ENCODE data around the gene BACE1. TPM values are rescaled to one million over a fixed set of nuclear protein-coding genes. Genes with fewer than 3 reads are reported as not detected.

BACE1 gene
- total RNA-seq, 1 experiment from 2014 or later: 13.7 TPM

DNA sequence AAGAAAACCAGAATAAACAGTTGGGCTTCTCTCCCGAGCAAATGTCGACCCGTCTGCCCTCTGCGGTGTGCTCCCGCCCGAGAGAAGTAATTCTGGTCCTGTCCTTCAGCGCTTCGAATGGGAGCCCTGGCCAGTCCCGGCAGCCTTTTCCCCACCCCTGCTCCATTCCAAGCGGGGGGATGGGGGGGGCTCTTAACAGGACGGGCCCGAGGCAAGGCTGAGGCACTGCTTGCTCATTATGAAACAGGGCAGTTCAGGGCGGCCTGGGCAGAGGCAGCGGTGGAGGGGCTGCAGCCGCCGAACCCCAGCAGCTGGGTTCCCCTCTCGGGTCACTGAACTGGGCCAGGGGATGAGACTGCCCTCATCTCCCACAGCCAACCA, 15.8 kb downstream of the BACE1 start:
- BruUV-seq (replicated peaks): no TSS peak
- no peaks in the 10 kb centered on the region for H3K27me3 ChIP-seq (replicated peaks; ENCODE audit: insufficient read depth, low read depth, low read length, poor library complexity)
- peaks cover 8% of the 10 kb centered on the region for H3K4me1 ChIP-seq (ENCODE audit: insufficient read depth, low read length, poor library complexity, severe bottlenecking)
- peak overlapping the region; percentile 5 for H3K27ac ChIP-seq (ENCODE audit: low read depth, low read length, poor library complexity, severe bottlenecking)
- CTCF ChIA-PET: no interaction called here
- no peak for DNase-seq (ENCODE audit: low spot score)
- POLR2A ChIA-PET (ENCODE audit: low non-redundant PET): no interaction called here
- intact Hi-C loops (cut with micrococcal nuclease; ENCODE audit: unreplicated experiment): no loop called here
- no peak for TF ChIP-seq EZH2 (IDR thresholded peaks at IDR 0.05; ENCODE audit: borderline replicate concordance, low read depth, low read length, poor library complexity, severe bottlenecking)
- TF ChIP-seq, protein P1, sequence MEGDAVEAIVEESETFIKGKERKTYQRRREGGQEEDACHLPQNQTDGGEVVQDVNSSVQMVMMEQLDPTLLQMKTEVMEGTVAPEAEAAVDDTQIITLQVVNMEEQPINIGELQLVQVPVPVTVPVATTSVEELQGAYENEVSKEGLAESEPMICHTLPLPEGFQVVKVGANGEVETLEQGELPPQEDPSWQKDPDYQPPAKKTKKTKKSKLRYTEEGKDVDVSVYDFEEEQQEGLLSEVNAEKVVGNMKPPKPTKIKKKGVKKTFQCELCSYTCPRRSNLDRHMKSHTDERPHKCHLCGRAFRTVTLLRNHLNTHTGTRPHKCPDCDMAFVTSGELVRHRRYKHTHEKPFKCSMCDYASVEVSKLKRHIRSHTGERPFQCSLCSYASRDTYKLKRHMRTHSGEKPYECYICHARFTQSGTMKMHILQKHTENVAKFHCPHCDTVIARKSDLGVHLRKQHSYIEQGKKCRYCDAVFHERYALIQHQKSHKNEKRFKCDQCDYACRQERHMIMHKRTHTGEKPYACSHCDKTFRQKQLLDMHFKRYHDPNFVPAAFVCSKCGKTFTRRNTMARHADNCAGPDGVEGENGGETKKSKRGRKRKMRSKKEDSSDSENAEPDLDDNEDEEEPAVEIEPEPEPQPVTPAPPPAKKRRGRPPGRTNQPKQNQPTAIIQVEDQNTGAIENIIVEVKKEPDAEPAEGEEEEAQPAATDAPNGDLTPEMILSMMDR (conservative IDR thresholded peaks at IDR 0.05; ENCODE audit: low read depth, low read length): no peak
- H3K4me3 ChIP-seq (ENCODE audit: low read depth, low read length, poor library complexity, severe bottlenecking): no peak overlapping the region
- H3K36me3 ChIP-seq (ENCODE audit: insufficient read depth, low read length, poor library complexity, severe bottlenecking): no peaks in the 10 kb centered on the region
- no peaks in the 10 kb centered on the region for H3K9me3 ChIP-seq (ENCODE audit: low read depth, low read length, poor library complexity, severe bottlenecking)

DNA sequence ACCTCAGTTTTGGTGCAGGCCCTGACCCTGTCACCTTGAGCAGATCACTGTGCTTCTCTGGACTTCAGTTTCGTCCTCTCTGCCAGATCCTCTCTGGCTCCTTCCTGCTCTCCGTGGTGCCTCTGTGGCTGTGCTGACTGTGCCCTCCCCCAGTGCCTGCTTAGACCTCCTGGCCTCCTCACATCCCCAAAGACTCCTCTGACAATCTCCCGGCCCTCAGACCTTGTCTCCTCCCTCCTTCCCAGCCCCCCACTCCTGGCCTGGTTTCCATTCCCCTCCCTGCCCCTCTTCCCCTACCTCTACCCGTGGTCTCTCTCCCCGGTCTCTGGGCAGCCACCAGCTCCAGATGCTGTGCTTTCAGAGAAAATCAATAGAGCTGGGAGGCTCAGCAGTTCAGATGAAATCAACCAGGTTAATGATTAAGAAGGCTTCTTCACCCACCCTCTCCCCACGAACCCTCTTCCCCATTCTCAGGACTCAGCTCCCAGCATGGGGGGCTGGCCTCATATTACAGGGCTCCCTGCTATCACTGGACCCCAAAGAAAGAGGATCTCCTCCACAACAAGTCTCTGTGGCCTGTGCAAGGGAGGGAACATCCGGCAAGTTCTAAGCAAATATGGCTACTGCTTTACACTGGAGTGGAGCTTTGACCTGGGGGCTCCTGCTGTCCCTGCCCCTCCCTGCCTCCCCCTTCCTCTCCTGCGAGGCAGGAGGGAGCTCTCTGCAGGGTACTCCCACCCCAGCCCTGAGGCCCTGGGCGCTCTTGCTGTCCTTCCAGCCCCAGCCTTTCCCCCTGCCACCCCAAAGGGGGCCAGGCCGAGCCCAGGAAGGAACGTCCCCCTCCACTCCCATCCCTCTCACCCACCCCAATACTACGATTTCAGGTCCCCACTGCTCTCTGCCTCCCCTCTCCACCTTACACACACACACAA, 16.4 kb downstream of the BACE1 start:
- no peaks in the 10 kb centered on the region for H3K9me3 ChIP-seq (ENCODE audit: low read depth, low read length, poor library complexity, severe bottlenecking)
- no peak for DNase-seq (ENCODE audit: low spot score)
- POLR2A ChIA-PET (ENCODE audit: low non-redundant PET): no interaction called here
- intact Hi-C loops (cut with micrococcal nuclease; ENCODE audit: unreplicated experiment): no loop called here
- no TSS peak for BruUV-seq (replicated peaks)
- no peaks in the 10 kb centered on the region for H3K27me3 ChIP-seq (replicated peaks; ENCODE audit: insufficient read depth, low read depth, low read length, poor library complexity)
- no peak overlapping the region for H3K27ac ChIP-seq (ENCODE audit: low read depth, low read length, poor library complexity, severe bottlenecking)
- H3K4me1 ChIP-seq (ENCODE audit: insufficient read depth, low read length, poor library complexity, severe bottlenecking): peaks cover 8% of the 10 kb centered on the region
- no peak overlapping the region for H3K4me3 ChIP-seq (ENCODE audit: low read depth, low read length, poor library complexity, severe bottlenecking)
- no peak for TF ChIP-seq EZH2 (IDR thresholded peaks at IDR 0.05; ENCODE audit: borderline replicate concordance, low read depth, low read length, poor library complexity, severe bottlenecking)
- TF ChIP-seq, protein P1 (conservative IDR thresholded peaks at IDR 0.05; ENCODE audit: low read depth, low read length): no peak
- CTCF ChIA-PET: no interaction called here
- no peaks in the 10 kb centered on the region for H3K36me3 ChIP-seq (ENCODE audit: insufficient read depth, low read length, poor library complexity, severe bottlenecking)

DNA sequence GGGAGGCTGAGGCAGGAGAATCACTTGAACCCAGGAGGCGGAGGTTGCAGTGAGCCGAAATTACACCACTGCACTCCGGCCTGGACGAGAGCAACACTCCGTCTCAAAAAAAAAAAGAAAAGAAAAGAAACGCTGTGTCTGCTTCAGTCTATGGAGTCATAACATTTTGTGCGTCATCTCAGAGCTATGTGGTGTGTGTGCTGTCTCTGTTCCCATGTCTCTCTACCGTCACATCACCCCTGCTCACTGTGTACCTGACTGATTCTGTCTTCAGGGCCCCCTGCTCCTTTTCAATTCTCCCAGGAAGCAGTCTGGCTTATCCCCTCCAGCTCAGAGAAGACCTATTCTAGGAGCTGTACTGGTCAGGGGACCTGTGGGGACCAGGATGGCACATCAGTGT, 17.9 kb downstream of the BACE1 start:
- H3K27ac ChIP-seq (ENCODE audit: low read depth, low read length, poor library complexity, severe bottlenecking): no peak overlapping the region
- no peak overlapping the region for H3K4me3 ChIP-seq (ENCODE audit: low read depth, low read length, poor library complexity, severe bottlenecking)
- BruUV-seq (replicated peaks): no TSS peak
- H3K27me3 ChIP-seq (replicated peaks; ENCODE audit: insufficient read depth, low read depth, low read length, poor library complexity): no peaks in the 10 kb centered on the region
- CTCF ChIA-PET: no interaction called here
- peaks cover 8% of the 10 kb centered on the region for H3K4me1 ChIP-seq (ENCODE audit: insufficient read depth, low read length, poor library complexity, severe bottlenecking)
- H3K36me3 ChIP-seq (ENCODE audit: insufficient read depth, low read length, poor library complexity, severe bottlenecking): no peaks in the 10 kb centered on the region
- DNase-seq (ENCODE audit: low spot score): no peak
- intact Hi-C loops (cut with micrococcal nuclease; ENCODE audit: unreplicated experiment): no loop called here
- TF ChIP-seq, protein P1 (conservative IDR thresholded peaks at IDR 0.05; ENCODE audit: low read depth, low read length): no peak
- TF ChIP-seq EZH2 (IDR thresholded peaks at IDR 0.05; ENCODE audit: borderline replicate concordance, low read depth, low read length, poor library complexity, severe bottlenecking): no peak
- no peaks in the 10 kb centered on the region for H3K9me3 ChIP-seq (ENCODE audit: low read depth, low read length, poor library complexity, severe bottlenecking)
- POLR2A ChIA-PET (ENCODE audit: low non-redundant PET): no interaction called here

Measured in A673 (cell line).